NCI-H128 (cell line): Measurements from ENCODE around the gene EP300.
"Not testable (repeated sequence)": the region's sequence is repeated elsewhere in the genome, so short reads cannot be mapped to it uniquely, and the experiment has no call there.

Experiments used
- DNase-seq: peaks from one replicate; lab custom pipeline; 2025; ENCODE audit not compliant: unreplicated experiment; lab: John Stamatoyannopoulos, UW

Gene EP300

GRCh38 chr22:41092023-41092817 is at the start of gene EP300:
Gene EP300 (plus strand): TSS chr22:41092592. CDS start chr22:41093005, 413 bp downstream.
- DNase-seq = peak; percentile 7

GRCh38 chr22:41043722-41044121 is 48.7 kb upstream of the EP300 start:
- DNase-seq = no peak

GRCh38 chr22:41045575-41045974 is 46.8 kb upstream of the EP300 start:
- DNase-seq = not testable (repeated sequence)

DNA sequence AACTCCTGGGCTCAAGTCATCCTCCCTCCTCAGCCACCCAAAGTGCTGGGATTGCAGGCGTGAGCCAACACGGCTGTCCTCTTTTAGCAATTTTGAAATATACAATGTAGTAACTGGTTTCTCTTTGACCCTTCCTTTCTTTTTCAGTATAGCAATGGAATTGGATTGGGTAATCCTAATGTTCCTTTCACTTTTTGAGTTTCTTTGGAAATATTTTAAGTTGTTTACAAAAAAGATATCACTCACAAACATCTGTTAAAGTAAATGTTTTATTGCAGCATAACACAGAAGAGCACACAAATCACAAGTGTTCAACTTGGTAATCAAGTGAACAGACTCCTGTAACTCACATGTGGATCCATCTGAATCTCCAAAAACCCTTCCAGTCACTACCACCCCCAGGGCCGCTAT is 44.6 kb upstream of the EP300 start:
- no peak for DNase-seq

GRCh38 chr22:41048345-41048744 is 44.0 kb upstream of the EP300 start:
- not testable (repeated sequence) for DNase-seq

DNA sequence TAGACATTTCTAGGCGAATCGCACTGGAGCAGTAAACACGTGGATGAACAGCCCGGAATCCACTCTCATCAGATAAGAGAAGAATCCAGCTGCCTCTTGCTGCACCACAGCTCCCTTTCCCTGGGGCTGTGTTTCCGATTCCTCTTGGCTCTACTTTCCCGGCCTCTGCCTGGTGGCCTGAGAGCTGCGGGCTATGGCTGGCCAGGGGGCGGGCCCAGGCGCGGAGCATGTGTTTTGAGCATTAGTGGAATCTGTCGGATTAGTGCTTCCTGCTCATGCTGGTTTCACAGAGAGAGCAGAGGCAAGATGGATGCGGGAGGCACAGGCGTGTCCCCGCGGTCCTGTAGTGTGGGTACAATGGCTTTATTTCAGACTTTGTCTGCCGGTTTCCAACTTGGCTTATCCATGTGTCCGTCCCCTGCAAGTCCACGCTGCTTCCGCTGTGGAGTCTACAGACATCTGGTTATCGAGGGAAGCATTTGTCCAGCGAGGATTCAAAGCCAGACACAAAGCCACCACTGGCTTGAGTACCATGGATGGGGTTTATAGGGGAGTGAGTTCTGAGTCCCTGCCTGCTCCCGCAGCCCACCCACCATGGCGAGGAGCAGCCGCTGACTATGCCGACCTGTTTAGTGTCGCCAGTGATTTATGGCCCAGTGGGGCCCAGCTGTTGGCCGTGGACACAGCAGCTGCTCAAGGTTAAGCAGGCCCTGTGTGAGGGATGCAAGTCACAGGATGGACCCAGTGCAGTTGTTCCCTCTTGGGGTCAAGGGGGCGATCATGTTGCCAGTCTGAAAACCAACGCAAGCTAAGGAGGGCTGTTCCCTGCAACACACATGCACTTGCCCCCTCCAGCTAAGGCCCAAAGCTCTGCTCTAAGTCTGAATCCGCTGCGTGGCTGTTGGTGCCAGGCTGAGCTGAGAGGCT is 43.3 kb upstream of the EP300 start:
- no peak for DNase-seq

GRCh38 chr22:41049795-41050194 is 42.6 kb upstream of the EP300 start:
- not testable (repeated sequence) for DNase-seq

- no peak for DNase-seq
Observed at GRCh38 chr22:41050883-41051282, 41.5 kb upstream of the EP300 start.

- no peak for DNase-seq
Observed at GRCh38 chr22:41052661-41053490, 39.5 kb upstream of the EP300 start.

GRCh38 chr22:41057076-41057475 is 35.3 kb upstream of the EP300 start:
- no peak for DNase-seq

DNA sequence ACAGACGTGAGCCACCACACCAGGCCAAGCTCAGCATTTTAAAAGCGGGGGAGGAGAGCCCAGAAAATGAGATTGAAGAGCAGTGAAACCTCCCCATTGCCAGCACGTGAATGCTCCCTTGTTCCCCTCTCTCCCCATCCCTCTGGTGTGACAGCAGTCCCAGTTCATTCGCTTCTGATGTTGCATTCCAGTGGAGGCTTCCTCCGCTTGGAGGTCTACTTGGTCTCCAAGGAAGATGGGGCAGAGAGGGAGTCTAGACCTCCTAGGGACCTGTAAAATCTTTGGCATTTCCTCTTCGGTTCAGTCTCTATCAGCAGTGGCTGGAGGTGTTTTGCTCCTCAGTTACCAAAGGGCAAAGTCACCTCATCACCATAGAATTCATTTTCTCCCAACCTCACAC is 30.2 kb upstream of the EP300 start:
- no peak for DNase-seq

GRCh38 chr22:41064326-41064725 is 28.1 kb upstream of the EP300 start:
- DNase-seq = not testable (repeated sequence)

GRCh38 chr22:41066341-41066740 is 26.1 kb upstream of the EP300 start:
- DNase-seq = not testable (repeated sequence)

GRCh38 chr22:41067968-41068367 is 24.4 kb upstream of the EP300 start:
- not testable (repeated sequence) for DNase-seq

DNA sequence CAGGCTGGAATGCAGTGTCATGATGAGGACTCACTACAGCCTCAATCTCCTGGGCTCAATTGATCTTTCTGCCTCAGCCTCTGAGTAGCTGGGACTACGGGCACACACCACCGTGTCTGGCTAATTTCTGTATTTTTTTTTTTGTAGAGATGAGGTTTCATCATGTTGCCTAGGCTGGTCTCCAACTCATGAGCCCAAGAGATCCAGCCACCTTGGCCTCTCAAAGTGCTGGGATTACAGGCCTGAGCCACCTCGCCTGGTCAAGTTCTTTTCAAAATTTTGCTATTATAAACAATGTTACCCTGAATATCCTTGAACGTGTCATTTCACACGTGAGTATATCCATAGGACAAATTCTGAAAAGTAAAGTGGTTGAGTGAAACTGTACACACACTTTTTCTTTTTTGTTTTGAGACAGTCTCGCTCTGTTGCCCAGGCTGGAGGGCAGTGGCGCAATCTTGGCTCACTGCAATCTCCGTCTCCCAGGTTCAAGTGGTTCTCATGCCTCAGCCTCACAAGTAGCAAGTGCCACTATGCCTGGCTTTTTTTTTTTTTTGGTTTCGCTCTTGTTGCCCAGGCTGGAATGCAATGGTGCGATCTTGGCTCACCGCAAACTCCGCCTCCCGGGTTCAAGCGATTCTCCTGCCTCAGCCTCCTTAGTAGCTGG is 21.6 kb upstream of the EP300 start:
- no peak for DNase-seq

DNA sequence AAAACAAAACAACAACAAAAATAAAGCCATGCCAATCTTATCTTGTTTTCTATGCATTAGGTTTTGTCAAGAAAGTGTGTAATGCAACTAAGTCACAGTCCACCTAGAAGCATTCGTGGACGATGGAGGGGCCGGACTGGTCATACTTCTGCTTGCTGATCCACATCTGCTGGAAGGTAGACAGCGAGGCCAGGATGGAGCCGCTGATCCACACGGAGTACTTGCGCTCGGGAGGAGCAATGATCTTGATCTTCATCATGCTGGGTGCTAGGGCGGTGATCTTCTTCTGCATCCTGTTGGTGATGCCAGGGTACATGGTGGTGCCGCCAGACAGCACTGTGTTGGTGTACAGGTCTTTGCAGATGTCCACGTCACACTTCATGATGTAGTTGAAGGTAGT is 18.3 kb upstream of the EP300 start:
- no peak for DNase-seq

GRCh38 chr22:41074466-41074865 is 17.9 kb upstream of the EP300 start:
- DNase-seq = no peak

GRCh38 chr22:41074941-41075710 is 17.3 kb upstream of the EP300 start:
- DNase-seq = no peak

DNA sequence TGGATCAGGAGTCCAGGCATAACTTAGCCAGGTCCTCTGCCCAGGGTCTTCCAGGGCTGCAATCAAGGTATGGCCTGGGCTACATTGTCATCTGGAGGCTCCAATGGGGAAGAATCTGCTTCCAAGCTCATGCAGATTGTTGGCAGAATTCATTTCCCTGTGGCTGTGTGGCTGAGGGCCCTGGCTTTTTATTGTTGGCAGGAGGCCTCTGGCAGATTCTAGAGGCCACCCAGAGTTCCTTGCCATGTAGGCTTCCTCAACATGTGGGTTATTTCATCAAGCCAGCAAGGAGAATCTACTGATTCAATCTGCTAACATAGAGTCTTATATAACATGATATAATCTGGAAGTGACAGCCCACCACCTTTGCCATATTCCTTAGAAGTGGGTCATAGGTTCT is 16.4 kb upstream of the EP300 start:
- DNase-seq = no peak

- no peak for DNase-seq
Observed at GRCh38 chr22:41076857-41077256, 15.5 kb upstream of the EP300 start.
